Stimulated activated CD8-positive, alpha-beta memory T cell treated with anti-CD3 and anti-CD28 coated beads, Interleukin-15, amount 100 ng/mL, for 4 hours (primary cell): ENCODE results near the gene SLC30A4.
"Not testable (repeated sequence)": the region's sequence is repeated elsewhere in the genome, so short reads cannot be mapped to it uniquely, and the experiment has no call there.

Experiments used
- DNase-seq, 2 donors: peaks; one replicate each; pipeline ENCODE4 v3.0.0-alpha.2; 2020; ENCODE audit warnings: low read depth in 2 of 2

Gene SLC30A4, protein sequence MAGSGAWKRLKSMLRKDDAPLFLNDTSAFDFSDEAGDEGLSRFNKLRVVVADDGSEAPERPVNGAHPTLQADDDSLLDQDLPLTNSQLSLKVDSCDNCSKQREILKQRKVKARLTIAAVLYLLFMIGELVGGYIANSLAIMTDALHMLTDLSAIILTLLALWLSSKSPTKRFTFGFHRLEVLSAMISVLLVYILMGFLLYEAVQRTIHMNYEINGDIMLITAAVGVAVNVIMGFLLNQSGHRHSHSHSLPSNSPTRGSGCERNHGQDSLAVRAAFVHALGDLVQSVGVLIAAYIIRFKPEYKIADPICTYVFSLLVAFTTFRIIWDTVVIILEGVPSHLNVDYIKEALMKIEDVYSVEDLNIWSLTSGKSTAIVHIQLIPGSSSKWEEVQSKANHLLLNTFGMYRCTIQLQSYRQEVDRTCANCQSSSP

GRCh38 chr15:45522328-45523165 lies at the start of gene SLC30A4:
Gene SLC30A4 (minus strand): TSS chr15:45522755. CDS start chr15:45522354, 401 bp downstream.
- DNase-seq, result peak; percentile 33 to 65

DNA sequence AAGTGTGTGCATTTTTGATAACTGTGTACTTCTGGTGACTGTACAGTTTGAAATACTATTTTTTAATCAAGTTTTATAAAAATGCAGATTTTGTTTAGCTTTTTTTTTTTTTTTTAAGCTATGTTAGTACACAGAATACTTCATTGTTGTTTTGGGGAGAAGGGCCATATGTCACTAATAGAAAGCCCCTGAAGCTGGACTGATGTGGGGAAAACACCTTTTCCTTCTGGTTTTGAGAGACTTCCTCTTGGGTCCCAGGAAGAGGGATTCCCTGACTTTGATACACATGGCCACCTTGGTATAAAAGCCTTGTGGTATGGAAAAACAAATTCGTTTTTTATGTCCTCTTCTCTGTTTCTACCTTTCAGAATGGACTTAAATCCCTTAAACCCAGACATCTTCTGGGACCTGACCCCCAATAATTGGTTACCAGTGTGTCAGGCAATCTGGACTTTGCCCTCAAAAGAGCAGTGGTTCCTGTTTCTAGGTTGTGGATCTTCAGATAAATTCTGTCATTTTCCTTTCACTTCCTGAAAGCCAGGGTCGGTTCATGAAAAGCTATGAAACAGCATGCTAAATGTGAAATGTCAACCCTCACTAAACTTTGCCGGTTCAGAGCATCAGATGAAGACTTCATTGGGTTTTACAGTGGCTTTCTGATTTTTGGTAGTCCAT lies 33.5 kb upstream of the SLC30A4 start:
- no peak for DNase-seq

DNA sequence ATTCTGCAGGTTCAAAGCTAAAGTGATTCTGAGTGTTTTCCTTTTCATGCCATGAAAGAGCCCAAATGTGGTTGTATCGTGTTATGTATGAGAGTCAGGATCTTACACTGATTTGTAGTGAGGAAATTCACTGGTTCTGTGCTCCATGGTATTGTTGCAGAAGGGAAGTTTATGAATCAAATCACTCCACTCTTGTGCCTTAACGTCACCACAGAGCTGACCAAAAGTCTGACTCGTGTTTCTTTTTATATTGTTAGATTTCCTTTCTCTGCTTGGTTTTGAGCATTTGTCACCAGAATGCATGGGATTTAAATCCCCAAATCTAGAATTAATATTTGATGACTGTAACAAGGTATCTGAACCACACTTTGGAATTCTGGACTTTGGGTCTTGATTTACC lies 29.1 kb upstream of the SLC30A4 start:
- DNase-seq, result no peak

- no peak for DNase-seq
Measured at GRCh38 chr15:45550436-45550835, 27.9 kb upstream of the SLC30A4 start.

- no peak for DNase-seq
Measured at GRCh38 chr15:45549541-45550220, 27.1 kb upstream of the SLC30A4 start.

- DNase-seq, result no peak
Measured at GRCh38 chr15:45548753-45549520, 26.4 kb upstream of the SLC30A4 start.

GRCh38 chr15:45546789-45547188 lies 24.2 kb upstream of the SLC30A4 start:
- no peak for DNase-seq

- DNase-seq, result no peak
Measured at GRCh38 chr15:45544266-45545023, 21.9 kb upstream of the SLC30A4 start.

DNA sequence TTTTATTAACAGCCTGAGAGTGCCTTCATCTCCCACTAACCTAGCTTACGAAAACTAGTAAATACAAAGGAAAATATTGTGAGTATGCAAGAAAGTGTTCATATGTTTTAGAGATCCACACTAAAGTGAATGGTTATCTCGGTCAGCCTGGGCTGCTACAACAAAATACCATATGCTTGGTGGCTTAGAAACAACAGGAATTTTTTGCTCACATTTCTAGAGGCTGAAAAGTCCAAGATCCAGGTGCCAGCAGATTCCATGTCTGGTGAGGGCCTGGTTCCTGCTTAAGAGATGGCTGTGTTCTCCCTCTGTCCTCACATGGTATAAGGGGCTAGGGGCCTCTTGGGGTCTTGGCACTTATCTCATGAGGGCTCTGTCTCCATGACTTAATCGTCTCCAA lies 20.5 kb upstream of the SLC30A4 start:
- no peak for DNase-seq

- no peak for DNase-seq
Measured at GRCh38 chr15:45540531-45540930, 18.0 kb upstream of the SLC30A4 start.

DNA sequence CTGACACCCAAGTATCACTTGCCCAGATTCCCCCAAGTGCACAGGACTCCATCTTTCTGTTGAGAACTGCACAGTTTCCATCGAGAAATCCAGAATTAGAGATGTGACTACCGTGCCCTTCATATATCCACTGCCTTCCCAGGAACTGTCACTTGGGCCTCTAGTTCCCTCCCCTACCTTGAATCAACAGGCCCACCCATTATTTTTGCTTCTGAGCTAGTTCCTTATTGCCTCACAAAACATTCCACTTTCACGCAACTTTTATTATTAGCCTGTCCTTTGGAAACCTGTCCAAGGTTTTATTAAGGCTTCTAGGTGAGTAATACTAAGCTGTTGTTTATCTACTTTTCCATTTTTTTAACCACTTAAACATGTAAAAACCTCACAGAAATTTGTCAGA lies 17.1 kb upstream of the SLC30A4 start:
- no peak for DNase-seq

DNA sequence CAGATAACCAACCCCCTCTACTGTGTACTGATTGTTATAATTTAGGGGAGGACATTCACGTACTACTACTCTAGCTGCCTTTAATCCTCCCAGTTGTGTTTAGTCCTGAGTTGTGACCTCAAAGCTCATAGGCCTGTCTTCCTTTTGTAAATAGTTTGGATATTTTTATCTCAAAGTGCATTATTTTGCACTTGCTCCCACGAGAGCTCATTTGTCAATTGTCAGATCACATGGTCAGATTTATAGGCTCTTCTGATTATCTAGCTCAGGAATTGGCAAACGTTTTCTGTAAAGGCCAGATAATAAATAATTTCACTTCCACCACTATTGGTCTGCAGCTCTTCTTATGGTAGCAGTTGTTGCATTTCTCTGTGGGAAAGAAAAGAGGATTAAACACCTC lies 14.4 kb upstream of the SLC30A4 start:
- DNase-seq, result no peak

DNA sequence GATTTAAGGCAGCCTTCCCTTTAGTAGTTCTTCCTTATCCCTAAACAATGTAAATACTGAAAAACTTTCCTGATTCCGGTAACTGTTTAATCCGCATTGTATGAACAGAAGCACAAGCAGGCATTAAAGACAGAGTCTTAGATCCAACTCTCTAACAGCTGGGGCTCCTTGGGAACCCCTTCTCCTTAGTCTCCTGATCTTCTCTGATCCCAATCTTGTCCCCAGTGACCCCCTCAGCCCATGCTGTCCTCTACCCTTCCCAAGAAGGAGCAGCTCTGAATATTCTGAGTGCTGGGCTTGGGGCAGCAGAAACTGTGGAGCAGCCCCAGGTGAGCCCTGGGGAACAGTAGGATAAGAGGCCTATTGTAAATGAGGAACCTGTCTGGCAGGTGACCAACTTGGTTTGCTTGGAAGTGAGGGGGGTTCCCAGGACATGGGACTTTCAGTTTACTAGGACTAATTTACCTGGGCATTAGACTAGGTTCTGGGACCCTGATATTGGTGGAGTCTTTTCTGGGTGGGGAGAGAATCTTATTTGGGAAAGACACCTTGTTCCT lies 13.0 kb upstream of the SLC30A4 start:
- DNase-seq, result no peak

DNA sequence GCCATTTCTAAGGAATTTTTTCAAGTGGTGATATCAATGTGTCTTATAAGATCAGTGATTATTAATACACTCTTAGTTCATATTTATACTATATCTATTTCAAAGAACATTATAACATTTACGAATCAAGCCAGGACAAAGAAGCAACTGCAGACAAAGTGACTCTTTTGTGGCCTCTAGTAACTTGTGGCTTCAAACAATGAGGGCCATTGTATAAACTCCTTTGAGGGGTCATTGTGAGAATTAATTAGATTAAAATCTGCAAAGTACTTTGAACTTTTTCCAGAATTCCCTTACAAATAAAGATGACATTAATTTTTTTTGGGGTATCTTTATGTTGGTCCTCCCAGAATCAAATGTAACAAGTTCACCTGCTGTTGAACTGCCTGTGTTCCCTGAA lies 12.3 kb upstream of the SLC30A4 start:
- DNase-seq, result no peak

GRCh38 chr15:45532892-45533291 lies 10.3 kb upstream of the SLC30A4 start:
- not testable (repeated sequence) for DNase-seq

DNA sequence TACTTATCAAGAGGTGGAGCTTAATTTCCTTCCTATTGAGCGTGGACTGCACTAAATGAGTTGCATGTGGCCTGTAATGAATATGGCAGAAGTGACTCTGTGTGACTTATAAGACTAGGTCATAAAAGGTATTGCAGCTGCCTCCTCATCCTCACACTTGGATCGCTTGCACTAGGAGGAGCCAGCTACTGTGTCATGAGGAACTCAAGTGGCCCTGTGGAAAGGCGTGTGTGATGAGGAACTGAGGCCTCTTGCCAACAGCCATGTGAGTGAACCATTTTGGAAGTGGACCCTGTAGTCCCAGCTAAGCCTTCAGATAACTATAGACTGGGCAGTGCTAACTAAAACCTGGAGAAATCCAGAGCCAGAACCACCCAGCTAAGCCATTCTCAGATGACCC lies 7.1 kb upstream of the SLC30A4 start:
- DNase-seq, result no peak

GRCh38 chr15:45527086-45527485 lies 4.5 kb upstream of the SLC30A4 start:
- no peak for DNase-seq

GRCh38 chr15:45523166-45523460 lies 558 bp upstream of the SLC30A4 start:
- no peak for DNase-seq

DNA sequence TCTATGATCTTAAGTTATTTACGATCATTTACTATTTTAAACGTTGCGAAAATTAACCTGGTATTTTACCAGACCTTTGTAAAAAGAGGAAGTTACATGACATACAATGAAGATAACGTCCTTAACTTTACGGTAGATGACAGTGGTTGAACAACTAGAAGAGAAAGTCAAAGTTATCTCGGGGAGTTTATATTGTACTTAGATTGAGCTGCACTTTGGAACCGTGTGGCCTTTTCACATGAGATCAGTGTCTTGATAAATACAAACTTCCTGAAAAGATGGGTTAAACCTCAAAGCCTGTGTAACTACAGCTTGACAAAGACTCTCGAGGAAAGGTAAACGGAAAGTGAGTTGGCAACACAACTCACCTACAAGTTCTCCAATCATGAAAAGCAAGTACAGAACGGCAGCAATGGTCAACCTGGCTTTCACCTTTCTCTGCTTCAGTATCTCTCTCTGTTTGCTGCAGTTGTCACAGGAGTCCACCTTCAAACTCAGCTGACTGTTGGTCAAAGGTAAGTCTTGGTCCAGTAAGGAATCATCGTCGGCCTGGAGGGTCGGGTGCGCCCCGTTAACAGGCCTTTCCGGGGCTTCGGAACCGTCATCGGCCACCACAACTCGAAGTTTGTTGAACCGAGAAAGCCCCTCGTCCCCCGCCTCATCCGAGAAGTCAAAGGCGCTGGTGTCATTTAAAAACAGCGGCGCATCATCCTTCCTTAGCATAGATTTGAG lies 793 bp downstream of the SLC30A4 start:
- DNase-seq, result no peak
